Brain microvascular endothelial cell (primary cell): ENCODE results near the gene ACSF2.

Source experiments
- DNase-seq: peaks from one replicate; pipeline ENCODE4 v3.0.0-alpha.2; 2020
- H3K27ac ChIP-seq: fragments of 250-450 bp; sonication (Bioruptor Pico); 2 replicates; pipeline ENCODE4 v1.5.1; 2020; ENCODE audit warnings: mild to moderate bottlenecking, moderate library complexity
- H3K27me3 ChIP-seq: fragments of 250-450 bp; sonication (Bioruptor Pico); replicated peaks from 2 replicates; pipeline ENCODE4 v1.5.1; 2020; ENCODE audit warnings: mild to moderate bottlenecking
- H3K36me3 ChIP-seq: fragments of 250-450 bp; sonication (Bioruptor Pico); replicated peaks from 2 replicates; pipeline ENCODE4 v1.5.1; 2020; ENCODE audit warnings: mild to moderate bottlenecking
- H3K4me3 ChIP-seq: 2 replicates; pipeline ENCODE4 v1.5.1; 2011; ENCODE audit warnings: low read depth, mild to moderate bottlenecking, control low read depth, low read length, moderate library complexity
- in situ Hi-C: cut with HindIII; loops from 2 replicates; pipeline ENCODE4 v1.10.0; 2017; ENCODE audit warnings: low sequenced_read_pairs, low pct_ligation_motif_present
- TF ChIP-seq, protein P1 (sequence below): IDR thresholded peaks from 2 replicates; pipeline ENCODE4 v1.5.1; 2011; ENCODE audit warnings: low read depth, mild to moderate bottlenecking, moderate library complexity, low read length, control low read depth, inconsistent platforms; ENCODE audit errors: missing control alignments

ACSF2 gene

GRCh38 chr17:50491505-50491904, 65.5 kb downstream of the ACSF2 start:
- Histone ChIP-seq H3K4me3 (no peak overlapping the region), H3K27me3 (no peaks in the 10 kb centered on the region), H3K36me3 (no peaks in the 10 kb centered on the region), H3K27ac (no peak overlapping the region)
- TF ChIP-seq, protein P1, sequence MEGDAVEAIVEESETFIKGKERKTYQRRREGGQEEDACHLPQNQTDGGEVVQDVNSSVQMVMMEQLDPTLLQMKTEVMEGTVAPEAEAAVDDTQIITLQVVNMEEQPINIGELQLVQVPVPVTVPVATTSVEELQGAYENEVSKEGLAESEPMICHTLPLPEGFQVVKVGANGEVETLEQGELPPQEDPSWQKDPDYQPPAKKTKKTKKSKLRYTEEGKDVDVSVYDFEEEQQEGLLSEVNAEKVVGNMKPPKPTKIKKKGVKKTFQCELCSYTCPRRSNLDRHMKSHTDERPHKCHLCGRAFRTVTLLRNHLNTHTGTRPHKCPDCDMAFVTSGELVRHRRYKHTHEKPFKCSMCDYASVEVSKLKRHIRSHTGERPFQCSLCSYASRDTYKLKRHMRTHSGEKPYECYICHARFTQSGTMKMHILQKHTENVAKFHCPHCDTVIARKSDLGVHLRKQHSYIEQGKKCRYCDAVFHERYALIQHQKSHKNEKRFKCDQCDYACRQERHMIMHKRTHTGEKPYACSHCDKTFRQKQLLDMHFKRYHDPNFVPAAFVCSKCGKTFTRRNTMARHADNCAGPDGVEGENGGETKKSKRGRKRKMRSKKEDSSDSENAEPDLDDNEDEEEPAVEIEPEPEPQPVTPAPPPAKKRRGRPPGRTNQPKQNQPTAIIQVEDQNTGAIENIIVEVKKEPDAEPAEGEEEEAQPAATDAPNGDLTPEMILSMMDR, result no peak
- in situ Hi-C loops, result no loop called here
- no peak for DNase-seq

DNA sequence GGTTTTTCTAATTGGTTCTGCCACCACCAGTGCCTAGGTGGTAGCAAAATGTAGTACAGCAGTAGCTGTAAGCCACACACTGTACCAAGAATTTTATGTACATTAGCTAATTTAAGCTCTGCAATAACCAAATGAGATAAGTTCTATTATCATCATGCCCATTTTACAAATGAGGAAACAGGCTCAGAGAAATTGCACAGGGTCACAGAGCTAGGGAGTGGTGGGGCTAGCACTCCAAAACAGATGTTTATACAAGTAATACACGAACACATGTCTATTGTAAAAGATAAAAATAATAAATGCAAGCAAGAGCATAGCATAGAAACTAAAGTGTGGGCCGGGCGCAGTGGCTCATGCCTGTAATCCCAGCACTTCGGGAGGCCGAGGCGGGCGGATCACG, 66.2 kb downstream of the ACSF2 start:
- in situ Hi-C loops, result no loop called here
- H3K27me3 ChIP-seq, result no peaks in the 10 kb centered on the region
- no peak overlapping the region for H3K4me3 ChIP-seq
- H3K27ac ChIP-seq, result no peak overlapping the region
- TF ChIP-seq, protein P1, result no peak
- no peaks in the 10 kb centered on the region for H3K36me3 ChIP-seq
- no peak for DNase-seq

- Histone ChIP-seq H3K36me3 (no peaks in the 10 kb centered on the region), H3K27me3 (no peaks in the 10 kb centered on the region), H3K4me3 (no peak overlapping the region), H3K27ac (no peak overlapping the region)
- TF ChIP-seq, protein P1, result no peak
- no peak for DNase-seq
- in situ Hi-C loops, result no loop called here
Observed at GRCh38 chr17:50493744-50494143, 67.7 kb downstream of the ACSF2 start.

DNA sequence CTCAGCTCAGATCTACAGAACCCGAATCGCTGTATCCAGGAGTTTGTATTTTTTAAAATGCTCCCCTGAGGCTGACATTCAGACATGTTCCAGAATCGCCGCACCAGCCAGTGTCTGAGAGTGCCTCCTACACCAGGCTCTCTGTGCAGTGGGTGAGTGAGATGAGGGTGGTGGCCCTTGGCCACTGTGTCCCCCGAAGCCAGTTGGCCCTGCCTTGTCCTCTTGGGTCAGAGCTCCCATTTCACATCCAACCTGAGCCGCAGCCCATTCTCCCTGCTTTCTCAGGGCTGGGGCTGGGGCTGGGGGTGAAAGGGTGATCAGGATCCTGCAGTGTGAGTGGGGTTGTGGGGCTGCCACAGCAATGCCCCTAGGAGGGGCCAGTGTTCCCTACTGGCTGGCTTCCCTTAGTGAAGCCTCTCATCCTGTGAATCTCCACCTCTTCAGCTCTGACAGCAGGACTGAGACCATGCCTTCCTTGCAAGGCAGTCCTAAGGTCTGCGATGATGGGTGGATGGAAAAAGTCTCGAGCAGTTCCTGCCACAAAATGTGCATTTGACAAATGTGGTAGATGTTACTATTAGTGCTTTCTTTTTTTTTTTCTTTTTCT, 69.3 kb downstream of the ACSF2 start:
- H3K4me3 ChIP-seq, result no peak overlapping the region
- no peaks in the 10 kb centered on the region for H3K36me3 ChIP-seq
- TF ChIP-seq, protein P1, result no peak
- DNase-seq, result no peak
- in situ Hi-C loops, result no loop called here
- H3K27ac ChIP-seq, result no peak overlapping the region
- no peaks in the 10 kb centered on the region for H3K27me3 ChIP-seq

- TF ChIP-seq, protein P1, result no peak
- H3K4me3 ChIP-seq, result no peak overlapping the region
- in situ Hi-C loops, result no loop called here
- H3K36me3 ChIP-seq, result no peaks in the 10 kb centered on the region
- peak; percentile 56 for DNase-seq
- no peak overlapping the region for H3K27ac ChIP-seq
- no peaks in the 10 kb centered on the region for H3K27me3 ChIP-seq
Observed at GRCh38 chr17:50495918-50496317, 69.9 kb downstream of the ACSF2 start.
